H1 (cell line): ENCODE measurements around the gene GRM4. TPM values are rescaled to one million over a fixed set of nuclear protein-coding genes. Genes with fewer than 3 reads are reported as not detected.

Experiments
- polyA plus RNA-seq, 7 experiments: library from polyadenylated mRNA; depleted of rRNA in 3 of 7; stranded (reverse) in 5 of 7; unstranded in 2 of 7; fragments of >200 nt in 5 of 7; fragments of 200-250 nt in 2 of 7; gene quantifications; 1 replicate in 5 of 7; 2 replicates in 1 of 7; 4 replicates in 1 of 7; pipeline versions ENCODE4 v1.2.1 to v1.2.3, GENCODE V29; 2011 to 2013; ENCODE audit warnings: missing spikeins in 2 of 7, mixed read lengths in 2 of 7
- total RNA-seq: library from RNA; stranded (reverse); fragmentation: NEBNext Ultra II Directional; extraction: Animal tissue kit (Norgen Biotek cat#: 25700); gene quantifications from 2 replicates; pipeline ENCODE4 v1.2.1, GENCODE V29; 2021
- TF ChIP-seq, protein P1 (sequence below): fragments of 300-600 bp; sonication (generic); IDR thresholded peaks from 2 replicates; pipeline ENCODE4 v1.7.1; 2012; ENCODE audit warnings: low read length, moderate library complexity, mild to moderate bottlenecking, inconsistent platforms; ENCODE audit not compliant: insufficient replicate concordance

GRM4 gene
- total and polyA plus RNA-seq, 2 of the 8 experiments (the other 6 are each of a cell fraction or from before 2014, with no cell fraction given), result 19.6 to 21.5 TPM

DNA sequence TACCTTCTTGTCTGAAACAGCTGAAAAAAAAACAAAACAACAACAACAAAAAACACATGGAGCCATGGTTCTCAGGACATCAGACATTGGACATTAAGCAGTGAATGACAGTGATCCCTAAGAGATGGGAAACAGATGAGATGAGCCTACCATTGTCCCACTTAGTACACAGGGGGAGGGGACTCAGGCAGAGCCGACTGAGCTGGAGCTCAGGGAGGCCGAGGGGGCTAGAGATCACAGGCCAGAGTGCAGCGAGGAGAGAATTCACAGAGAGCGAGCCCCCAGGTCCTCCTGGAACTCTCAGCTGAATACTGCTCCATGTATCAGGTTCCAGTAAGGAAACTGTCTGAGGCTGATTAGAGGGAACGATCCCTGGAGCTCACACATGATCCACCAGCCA is 134.6 kb downstream of the GRM4 start (continued):
- TF ChIP-seq, protein P1, sequence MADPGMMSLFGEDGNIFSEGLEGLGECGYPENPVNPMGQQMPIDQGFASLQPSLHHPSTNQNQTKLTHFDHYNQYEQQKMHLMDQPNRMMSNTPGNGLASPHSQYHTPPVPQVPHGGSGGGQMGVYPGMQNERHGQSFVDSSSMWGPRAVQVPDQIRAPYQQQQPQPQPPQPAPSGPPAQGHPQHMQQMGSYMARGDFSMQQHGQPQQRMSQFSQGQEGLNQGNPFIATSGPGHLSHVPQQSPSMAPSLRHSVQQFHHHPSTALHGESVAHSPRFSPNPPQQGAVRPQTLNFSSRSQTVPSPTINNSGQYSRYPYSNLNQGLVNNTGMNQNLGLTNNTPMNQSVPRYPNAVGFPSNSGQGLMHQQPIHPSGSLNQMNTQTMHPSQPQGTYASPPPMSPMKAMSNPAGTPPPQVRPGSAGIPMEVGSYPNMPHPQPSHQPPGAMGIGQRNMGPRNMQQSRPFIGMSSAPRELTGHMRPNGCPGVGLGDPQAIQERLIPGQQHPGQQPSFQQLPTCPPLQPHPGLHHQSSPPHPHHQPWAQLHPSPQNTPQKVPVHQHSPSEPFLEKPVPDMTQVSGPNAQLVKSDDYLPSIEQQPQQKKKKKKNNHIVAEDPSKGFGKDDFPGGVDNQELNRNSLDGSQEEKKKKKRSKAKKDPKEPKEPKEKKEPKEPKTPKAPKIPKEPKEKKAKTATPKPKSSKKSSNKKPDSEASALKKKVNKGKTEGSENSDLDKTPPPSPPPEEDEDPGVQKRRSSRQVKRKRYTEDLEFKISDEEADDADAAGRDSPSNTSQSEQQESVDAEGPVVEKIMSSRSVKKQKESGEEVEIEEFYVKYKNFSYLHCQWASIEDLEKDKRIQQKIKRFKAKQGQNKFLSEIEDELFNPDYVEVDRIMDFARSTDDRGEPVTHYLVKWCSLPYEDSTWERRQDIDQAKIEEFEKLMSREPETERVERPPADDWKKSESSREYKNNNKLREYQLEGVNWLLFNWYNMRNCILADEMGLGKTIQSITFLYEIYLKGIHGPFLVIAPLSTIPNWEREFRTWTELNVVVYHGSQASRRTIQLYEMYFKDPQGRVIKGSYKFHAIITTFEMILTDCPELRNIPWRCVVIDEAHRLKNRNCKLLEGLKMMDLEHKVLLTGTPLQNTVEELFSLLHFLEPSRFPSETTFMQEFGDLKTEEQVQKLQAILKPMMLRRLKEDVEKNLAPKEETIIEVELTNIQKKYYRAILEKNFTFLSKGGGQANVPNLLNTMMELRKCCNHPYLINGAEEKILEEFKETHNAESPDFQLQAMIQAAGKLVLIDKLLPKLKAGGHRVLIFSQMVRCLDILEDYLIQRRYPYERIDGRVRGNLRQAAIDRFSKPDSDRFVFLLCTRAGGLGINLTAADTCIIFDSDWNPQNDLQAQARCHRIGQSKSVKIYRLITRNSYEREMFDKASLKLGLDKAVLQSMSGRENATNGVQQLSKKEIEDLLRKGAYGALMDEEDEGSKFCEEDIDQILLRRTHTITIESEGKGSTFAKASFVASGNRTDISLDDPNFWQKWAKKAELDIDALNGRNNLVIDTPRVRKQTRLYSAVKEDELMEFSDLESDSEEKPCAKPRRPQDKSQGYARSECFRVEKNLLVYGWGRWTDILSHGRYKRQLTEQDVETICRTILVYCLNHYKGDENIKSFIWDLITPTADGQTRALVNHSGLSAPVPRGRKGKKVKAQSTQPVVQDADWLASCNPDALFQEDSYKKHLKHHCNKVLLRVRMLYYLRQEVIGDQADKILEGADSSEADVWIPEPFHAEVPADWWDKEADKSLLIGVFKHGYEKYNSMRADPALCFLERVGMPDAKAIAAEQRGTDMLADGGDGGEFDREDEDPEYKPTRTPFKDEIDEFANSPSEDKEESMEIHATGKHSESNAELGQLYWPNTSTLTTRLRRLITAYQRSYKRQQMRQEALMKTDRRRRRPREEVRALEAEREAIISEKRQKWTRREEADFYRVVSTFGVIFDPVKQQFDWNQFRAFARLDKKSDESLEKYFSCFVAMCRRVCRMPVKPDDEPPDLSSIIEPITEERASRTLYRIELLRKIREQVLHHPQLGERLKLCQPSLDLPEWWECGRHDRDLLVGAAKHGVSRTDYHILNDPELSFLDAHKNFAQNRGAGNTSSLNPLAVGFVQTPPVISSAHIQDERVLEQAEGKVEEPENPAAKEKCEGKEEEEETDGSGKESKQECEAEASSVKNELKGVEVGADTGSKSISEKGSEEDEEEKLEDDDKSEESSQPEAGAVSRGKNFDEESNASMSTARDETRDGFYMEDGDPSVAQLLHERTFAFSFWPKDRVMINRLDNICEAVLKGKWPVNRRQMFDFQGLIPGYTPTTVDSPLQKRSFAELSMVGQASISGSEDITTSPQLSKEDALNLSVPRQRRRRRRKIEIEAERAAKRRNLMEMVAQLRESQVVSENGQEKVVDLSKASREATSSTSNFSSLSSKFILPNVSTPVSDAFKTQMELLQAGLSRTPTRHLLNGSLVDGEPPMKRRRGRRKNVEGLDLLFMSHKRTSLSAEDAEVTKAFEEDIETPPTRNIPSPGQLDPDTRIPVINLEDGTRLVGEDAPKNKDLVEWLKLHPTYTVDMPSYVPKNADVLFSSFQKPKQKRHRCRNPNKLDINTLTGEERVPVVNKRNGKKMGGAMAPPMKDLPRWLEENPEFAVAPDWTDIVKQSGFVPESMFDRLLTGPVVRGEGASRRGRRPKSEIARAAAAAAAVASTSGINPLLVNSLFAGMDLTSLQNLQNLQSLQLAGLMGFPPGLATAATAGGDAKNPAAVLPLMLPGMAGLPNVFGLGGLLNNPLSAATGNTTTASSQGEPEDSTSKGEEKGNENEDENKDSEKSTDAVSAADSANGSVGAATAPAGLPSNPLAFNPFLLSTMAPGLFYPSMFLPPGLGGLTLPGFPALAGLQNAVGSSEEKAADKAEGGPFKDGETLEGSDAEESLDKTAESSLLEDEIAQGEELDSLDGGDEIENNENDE, result no peak
